HG03565 (cell line): ENCODE data around the gene NSMF.
"Not testable (repeated sequence)": the region's sequence is repeated elsewhere in the genome, so short reads cannot be mapped to it uniquely, and the experiment has no call there.

Experiments
- ATAC-seq: cut with Tn5 transposase; IDR thresholded peaks from one replicate; pipeline ENCODE4 v1.9.1; 2021; ENCODE audit warnings: mild to moderate bottlenecking, moderate library complexity; ENCODE audit not compliant: unreplicated experiment

Gene NSMF

GRCh38 chr9:137459601-137460362 is 648 bp upstream of the NSMF start:
- ATAC-seq, result no peak

- ATAC-seq, result peak; percentile 6
Measured at GRCh38 chr9:137458194-137459151, 661 bp downstream of the NSMF start.

GRCh38 chr9:137457406-137458193 is 1.5 kb downstream of the NSMF start:
- ATAC-seq, result no peak

- ATAC-seq, result no peak
Measured at GRCh38 chr9:137456864-137457405, 2.2 kb downstream of the NSMF start.

GRCh38 chr9:137456061-137456863 is 2.9 kb downstream of the NSMF start:
- no peak for ATAC-seq

GRCh38 chr9:137455359-137455991 is 3.7 kb downstream of the NSMF start:
- no peak for ATAC-seq

GRCh38 chr9:137454597-137455358 is 4.4 kb downstream of the NSMF start:
- ATAC-seq, result no peak

GRCh38 chr9:137454145-137454596 is 5.0 kb downstream of the NSMF start:
- no peak for ATAC-seq

- ATAC-seq, result no peak
Measured at GRCh38 chr9:137453643-137454081, 5.5 kb downstream of the NSMF start.

- ATAC-seq, result no peak
Measured at GRCh38 chr9:137452761-137453642, 6.1 kb downstream of the NSMF start.

GRCh38 chr9:137452006-137452760 is 7.0 kb downstream of the NSMF start:
- no peak for ATAC-seq

- ATAC-seq, result not testable (repeated sequence)
Measured at GRCh38 chr9:137451264-137452005, 7.7 kb downstream of the NSMF start.

- not testable (repeated sequence) for ATAC-seq
Measured at GRCh38 chr9:137450539-137451222, 8.5 kb downstream of the NSMF start.

- no peak for ATAC-seq
Measured at GRCh38 chr9:137449931-137450538, 9.1 kb downstream of the NSMF start.
